CD14-positive monocyte (primary cell): ENCODE measurements around the gene NOL12. TPM values are rescaled to one million over a fixed set of nuclear protein-coding genes. Genes with fewer than 3 reads are reported as not detected.
A peak's percentile ranks its signal among the peaks of the same experiment; 100 is the strongest.

ENCODE experiments used
- DNase-seq, 3 donors: peaks; one replicate each; pipeline ENCODE4 v3.0.0-alpha.2; 2011 to 2022
- H2AFZ ChIP-seq: 2 replicates; pipeline ENCODE4 v1.6.0; 2012; ENCODE audit warnings: mild to moderate bottlenecking, low read depth, low read length, inconsistent platforms; ENCODE audit not compliant: insufficient read depth, poor library complexity, severe bottlenecking
- H3K27ac ChIP-seq, 2 donors: 1 replicate in 1 of 2; 2 replicates in 1 of 2; pipeline ENCODE4 v1.5.1; 2012 to 2013; ENCODE audit warnings: low read length in 2 of 2, control low read depth in 1 of 2, inconsistent platforms in 1 of 2, low read depth in 1 of 2, mild to moderate bottlenecking in 1 of 2
- H3K27me3 ChIP-seq, 2 donors: one replicate each; pipeline versions ENCODE4 v1.6.0 to v1.6.1; 2011 to 2013; ENCODE audit warnings: low read length in 2 of 2; ENCODE audit not compliant: control insufficient read depth in 2 of 2, insufficient read depth in 2 of 2
- H3K36me3 ChIP-seq, 2 donors: replicated peaks in 1 of 2; 1 replicate in 1 of 2; 2 replicates in 1 of 2; pipeline versions ENCODE4 v1.5.1 to v1.6.1; 2012 to 2013; ENCODE audit warnings: low read length in 2 of 2, control low read depth in 1 of 2, inconsistent platforms in 1 of 2, mild to moderate bottlenecking in 1 of 2; ENCODE audit not compliant: insufficient read depth in 2 of 2, control insufficient read depth in 1 of 2
- H3K4me1 ChIP-seq, 2 donors: 1 replicate in 1 of 2; 2 replicates in 1 of 2; pipeline versions ENCODE4 v1.5.1 to v1.6.1; 2012 to 2013; ENCODE audit warnings: low read length in 2 of 2, control low read depth in 1 of 2, inconsistent platforms in 1 of 2, mild to moderate bottlenecking in 1 of 2, moderate library complexity in 1 of 2; ENCODE audit not compliant: insufficient read depth in 2 of 2, control insufficient read depth in 1 of 2
- H3K4me2 ChIP-seq: replicated peaks from 2 replicates; pipeline ENCODE3; 2012; ENCODE audit warnings: low read length, moderate library complexity, mild to moderate bottlenecking; ENCODE audit not compliant: poor library complexity, severe bottlenecking; ENCODE audit errors: extremely low read depth
- H3K4me3 ChIP-seq, 3 experiments: fragments of 200-600 bp in 1 of 3; sonication (generic) in 1 of 3; replicated peaks in 1 of 3; 1 replicate in 2 of 3; 2 replicates in 1 of 3; pipeline ENCODE4 v1.5.1; 2011 to 2013; ENCODE audit warnings: low read length in 3 of 3, mild to moderate bottlenecking in 3 of 3, control low read depth in 2 of 3, low read depth in 2 of 3, inconsistent platforms in 1 of 3, moderate library complexity in 1 of 3
- H3K79me2 ChIP-seq: 2 replicates; pipeline ENCODE4 v1.6.0; 2012; ENCODE audit warnings: mild to moderate bottlenecking, control low read depth, inconsistent platforms, low read length, moderate library complexity; ENCODE audit not compliant: insufficient read depth
- H3K9ac ChIP-seq: 2 replicates; pipeline ENCODE4 v1.6.0; 2017; ENCODE audit warnings: low read length, mild to moderate bottlenecking; ENCODE audit not compliant: insufficient read depth, poor library complexity, severe bottlenecking
- H3K9me3 ChIP-seq, 2 donors: replicated peaks in 1 of 2; 1 replicate in 1 of 2; 2 replicates in 1 of 2; pipeline versions ENCODE4 v1.5.1 to v1.6.1; 2012 to 2013; ENCODE audit warnings: low read length in 2 of 2, control low read depth in 1 of 2; ENCODE audit not compliant: control insufficient read depth in 1 of 2, insufficient read depth in 1 of 2
- H4K20me1 ChIP-seq: 2 replicates; pipeline ENCODE4 v1.6.0; 2012; ENCODE audit warnings: mild to moderate bottlenecking, low read length, control low read depth, moderate library complexity; ENCODE audit not compliant: insufficient read depth
- H3K27ac Mint-ChIP-seq, 7 donors: one replicate each; pipeline ENCODE4 v1.8.0; 2020; ENCODE audit warnings: mild to moderate bottlenecking in 7 of 7, mixed read lengths in 7 of 7, moderate library complexity in 6 of 7, inconsistent platforms in 2 of 7
- H3K27me3 Mint-ChIP-seq, 3 donors: one replicate each; pipeline ENCODE4 v1.8.0; 2021 to 2022; ENCODE audit warnings: low read depth in 3 of 3, mild to moderate bottlenecking in 3 of 3, mixed read lengths in 3 of 3, moderate library complexity in 3 of 3, inconsistent platforms in 1 of 3
- H3K36me3 Mint-ChIP-seq, 2 donors: one replicate each; pipeline ENCODE4 v1.8.0; 2020; ENCODE audit warnings: mixed read lengths in 2 of 2, inconsistent platforms in 1 of 2, mild to moderate bottlenecking in 1 of 2
- H3K4me1 Mint-ChIP-seq: one replicate; pipeline ENCODE4 v1.8.0; 2020; ENCODE audit warnings: mild to moderate bottlenecking, mixed read lengths
- H3K4me3 Mint-ChIP-seq, 2 donors: one replicate each; pipeline ENCODE4 v1.8.0; 2020; ENCODE audit warnings: mild to moderate bottlenecking in 2 of 2, mixed read lengths in 2 of 2, moderate library complexity in 1 of 2
- H3K9me3 Mint-ChIP-seq, 7 donors: one replicate each; pipeline ENCODE4 v1.8.0; 2020 to 2022; ENCODE audit warnings: mixed read lengths in 7 of 7, mild to moderate bottlenecking in 6 of 7, moderate library complexity in 6 of 7, inconsistent platforms in 2 of 7
- WGBS: methylation state at CpG from one replicate; pipeline ENCODE4 v1.1.5; 2013; ENCODE audit warnings: missing lambda C conversion rate; ENCODE audit not compliant: insufficient coverage; 5-methylcytosine and 5-hydroxymethylcytosine counted together
- intact Hi-C, 2 donors: fragments of 100-400 bp; cut with micrococcal nuclease; formaldehyde crosslinking; loops; one replicate each; pipeline versions ENCODE4 v1.15.0 to v1.15.1; 2023
- polyA plus RNA-seq, 3 donors: library from polyadenylated mRNA; depleted of rRNA in 1 of 3; unstranded in 2 of 3; stranded (reverse) in 1 of 3; fragments of 300-500 nt in 2 of 3; fragments of >200 nt in 1 of 3; fragmentation: Illumina TruSeq in 2 of 3; gene quantifications; 1 replicate in 2 of 3; 2 replicates in 1 of 3; pipeline ENCODE4 v1.2.3, GENCODE V29; 2012 to 2021
- TF ChIP-seq, protein P1 (sequence below): fragments of 200-600 bp; IDR thresholded peaks from one replicate; pipeline ENCODE4 v1.8.0; 2022; ENCODE audit warnings: antibody characterized with exemption, mild to moderate bottlenecking

NOL12 gene
- polyA plus RNA-seq, 3 donors, result 47.3 to 52.0 (median 49.2) TPM

DNA sequence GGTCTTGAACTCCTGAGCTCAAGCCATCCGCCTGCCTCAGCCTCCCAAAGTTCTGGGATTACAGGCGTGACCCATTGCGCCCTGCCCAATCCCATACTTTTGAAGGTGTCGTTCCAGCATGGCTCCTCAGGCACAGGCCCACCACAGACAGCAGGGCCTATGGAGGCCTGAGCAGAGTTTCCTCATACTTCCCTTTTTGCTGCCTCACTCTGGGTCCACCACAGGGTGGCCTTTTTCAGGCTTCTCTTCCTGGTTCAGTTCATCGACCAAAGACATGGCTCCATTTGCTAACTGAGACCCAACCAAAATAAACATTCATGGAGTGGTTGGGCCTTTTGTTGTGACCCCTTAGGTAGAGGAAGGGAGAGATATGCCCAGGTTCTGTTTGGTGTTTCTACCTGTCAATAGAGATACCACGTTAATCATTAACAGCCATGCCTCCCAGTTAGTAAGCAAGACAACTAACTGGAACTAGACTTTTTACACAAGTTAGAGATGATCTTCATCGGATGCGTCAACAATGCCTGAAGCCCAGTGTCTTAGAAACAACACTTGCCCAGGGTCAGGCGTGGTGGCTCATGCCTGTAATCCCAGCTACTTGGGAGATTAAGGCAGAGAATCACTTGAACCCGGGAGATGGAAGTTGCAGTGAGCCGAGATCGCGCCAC is 45.8 kb downstream of the NOL12 start:
- TF ChIP-seq, protein P1, sequence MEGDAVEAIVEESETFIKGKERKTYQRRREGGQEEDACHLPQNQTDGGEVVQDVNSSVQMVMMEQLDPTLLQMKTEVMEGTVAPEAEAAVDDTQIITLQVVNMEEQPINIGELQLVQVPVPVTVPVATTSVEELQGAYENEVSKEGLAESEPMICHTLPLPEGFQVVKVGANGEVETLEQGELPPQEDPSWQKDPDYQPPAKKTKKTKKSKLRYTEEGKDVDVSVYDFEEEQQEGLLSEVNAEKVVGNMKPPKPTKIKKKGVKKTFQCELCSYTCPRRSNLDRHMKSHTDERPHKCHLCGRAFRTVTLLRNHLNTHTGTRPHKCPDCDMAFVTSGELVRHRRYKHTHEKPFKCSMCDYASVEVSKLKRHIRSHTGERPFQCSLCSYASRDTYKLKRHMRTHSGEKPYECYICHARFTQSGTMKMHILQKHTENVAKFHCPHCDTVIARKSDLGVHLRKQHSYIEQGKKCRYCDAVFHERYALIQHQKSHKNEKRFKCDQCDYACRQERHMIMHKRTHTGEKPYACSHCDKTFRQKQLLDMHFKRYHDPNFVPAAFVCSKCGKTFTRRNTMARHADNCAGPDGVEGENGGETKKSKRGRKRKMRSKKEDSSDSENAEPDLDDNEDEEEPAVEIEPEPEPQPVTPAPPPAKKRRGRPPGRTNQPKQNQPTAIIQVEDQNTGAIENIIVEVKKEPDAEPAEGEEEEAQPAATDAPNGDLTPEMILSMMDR, result peak; percentile 36
- no peak overlapping the region for H3K4me2 ChIP-seq
- peak overlapping the region; percentile 75 for H2AFZ ChIP-seq
- no peaks in the 10 kb centered on the region for H3K79me2 ChIP-seq
- H3K4me3 ChIP-seq, result no peak overlapping the region
- no peaks in the 10 kb centered on the region for H4K20me1 ChIP-seq
- H3K27ac ChIP-seq, result peak overlapping the region; percentile 71 to 79
- H3K9ac ChIP-seq, result no peak overlapping the region
- Mint-ChIP-seq H3K36me3 (peaks cover 3 to 7% of the 10 kb centered on the region in 2 donors), H3K9me3 (no peaks in the 10 kb centered on the region), H3K27me3 (peaks cover 0 to 2% (median 0%) of the 10 kb centered on the region in 3 donors), H3K4me3 (no peak overlapping the region), H3K27ac (peak overlapping the region; percentile 85 to 94 (median 92)), H3K4me1 (peaks cover 64% of the 10 kb centered on the region)
- H3K36me3 ChIP-seq, result no peaks in the 10 kb centered on the region
- DNase-seq, result peak; percentile 57 to 82 (median 73)
- intact Hi-C loops, result loop anchor here in 1 of 2 donors (10.0 kb wide), 1 partner anchor 87 kb away; no protein-coding TSS in a partner anchor
- no peaks in the 10 kb centered on the region for H3K27me3 ChIP-seq
- whole genome bisulfite sequencing, result 81% methylated on average over 6 of the region's 13 CpGs
- H3K9me3 ChIP-seq, result no peaks in the 10 kb centered on the region
- peaks cover 64 to 82% of the 10 kb centered on the region in 2 donors for H3K4me1 ChIP-seq

DNA sequence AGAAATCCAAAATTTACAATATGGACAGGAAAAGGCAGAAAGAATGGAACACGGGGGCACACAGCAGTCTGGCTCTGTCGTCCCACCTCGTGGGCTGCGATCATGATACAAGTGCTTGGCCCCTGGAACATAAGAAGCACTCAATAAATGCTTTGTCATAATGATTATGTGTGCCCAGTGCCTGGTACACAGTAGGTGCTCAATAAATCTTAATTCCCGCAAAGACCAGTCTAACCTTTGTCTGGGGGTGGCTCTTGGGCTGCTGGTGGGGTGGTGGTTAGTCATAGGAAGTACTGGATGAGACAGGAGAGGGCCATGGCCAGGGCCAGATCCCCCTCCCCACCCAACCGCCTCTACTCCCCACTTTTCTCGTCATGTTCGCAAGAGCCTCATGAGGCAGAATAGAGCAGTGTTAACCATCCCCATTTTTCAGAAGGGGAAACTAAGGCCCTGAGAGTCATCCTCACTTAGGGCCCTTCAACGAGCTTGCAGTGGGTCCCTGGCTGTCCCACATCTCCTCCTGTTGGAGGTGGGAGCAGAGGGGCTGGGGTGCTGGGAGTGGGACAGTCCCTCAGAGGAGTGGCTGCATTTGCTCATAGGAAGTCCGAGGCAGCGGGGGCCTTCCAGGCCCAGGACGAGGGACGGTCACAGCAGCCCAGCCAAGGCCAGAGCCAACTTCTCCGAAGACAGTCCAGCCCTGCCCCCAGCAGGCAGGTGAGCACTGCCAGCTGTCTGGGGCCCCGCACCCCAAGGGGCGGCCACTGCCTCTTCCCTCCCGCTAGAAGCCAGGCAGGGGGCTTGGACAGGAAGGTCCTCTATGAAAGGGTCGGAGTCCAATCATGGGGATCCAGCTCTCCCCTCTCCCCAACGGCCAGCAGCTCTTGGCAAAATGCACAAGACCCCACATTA is 46.8 kb downstream of the NOL12 start:
- Mint-ChIP-seq H3K4me3 (no peak overlapping the region), H3K27me3 (peaks cover 0 to 3% (median 2%) of the 10 kb centered on the region in 3 donors), H3K27ac (peak overlapping the region in 5 of 7 donors; percentile 5 to 94 (median 85)), H3K4me1 (peaks cover 69% of the 10 kb centered on the region), H3K9me3 (no peaks in the 10 kb centered on the region), H3K36me3 (peaks cover 3 to 7% of the 10 kb centered on the region in 2 donors)
- intact Hi-C loops, result loop anchor here in 1 of 2 donors (10.0 kb wide), 1 partner anchor 88 kb away; no protein-coding TSS in a partner anchor
- H3K36me3 ChIP-seq, result no peaks in the 10 kb centered on the region
- H2AFZ ChIP-seq, result no peak overlapping the region
- H3K79me2 ChIP-seq, result no peaks in the 10 kb centered on the region
- H3K4me1 ChIP-seq, result peaks cover 68 to 85% of the 10 kb centered on the region in 2 donors
- TF ChIP-seq, protein P1, result no peak
- no peaks in the 10 kb centered on the region for H3K9me3 ChIP-seq
- DNase-seq, result no peak
- no peaks in the 10 kb centered on the region for H4K20me1 ChIP-seq
- peak overlapping the region in 1 of 2 donors; percentile 79 for H3K27ac ChIP-seq
- H3K27me3 ChIP-seq, result no peaks in the 10 kb centered on the region
- H3K9ac ChIP-seq, result no peak overlapping the region
- WGBS, result 84% methylated on average over 9 of the region's 19 CpGs
- no peak overlapping the region for H3K4me2 ChIP-seq
- H3K4me3 ChIP-seq, result no peak overlapping the region
